22Rv1 (cell line): ENCODE measurements around the gene POU3F1.

ENCODE experiments used
- H3K27ac ChIP-seq: fragments of 450-650 bp; 2 replicates; pipeline ENCODE4 v1.5.1; 2017
- CTCF ChIP-seq: fragments of 450-650 bp; IDR thresholded peaks from 2 replicates; pipeline ENCODE4 v1.5.1; 2017; ENCODE audit warnings: mild to moderate bottlenecking
- ZFX ChIP-seq: fragments of 450-650 bp; IDR thresholded peaks from 2 replicates; pipeline ENCODE4 v1.6.1; 2017; ENCODE audit warnings: antibody characterized with exemption, borderline replicate concordance

The POU3F1 gene

GRCh38 chr1:38064197-38064903 is 17.8 kb upstream of the POU3F1 start:
- TF ChIP-seq CTCF (no peak), ZFX (no peak)
- no peak overlapping the region for H3K27ac ChIP-seq

DNA sequence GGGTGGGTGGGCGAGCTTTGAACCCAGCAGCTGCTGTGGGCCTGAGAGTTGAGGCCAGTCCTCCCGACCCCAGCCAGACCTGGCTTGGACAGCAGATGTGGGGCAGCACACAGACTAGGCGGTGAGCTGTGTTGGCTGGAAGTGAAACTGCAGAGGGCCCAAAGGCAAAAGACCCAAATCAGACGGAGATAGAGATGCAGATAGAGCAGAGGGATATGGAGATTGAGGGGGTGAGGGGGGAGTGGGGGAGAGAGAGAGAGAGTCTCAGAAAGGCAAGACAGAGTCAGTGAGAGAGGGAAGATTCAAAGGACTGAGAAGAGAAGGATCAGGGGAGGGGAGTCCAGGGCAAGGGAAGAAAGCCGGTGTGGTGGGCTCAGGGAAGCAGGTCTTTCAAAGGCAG is 17.0 kb upstream of the POU3F1 start:
- TF ChIP-seq CTCF (no peak), ZFX (no peak)
- H3K27ac ChIP-seq, result no peak overlapping the region

DNA sequence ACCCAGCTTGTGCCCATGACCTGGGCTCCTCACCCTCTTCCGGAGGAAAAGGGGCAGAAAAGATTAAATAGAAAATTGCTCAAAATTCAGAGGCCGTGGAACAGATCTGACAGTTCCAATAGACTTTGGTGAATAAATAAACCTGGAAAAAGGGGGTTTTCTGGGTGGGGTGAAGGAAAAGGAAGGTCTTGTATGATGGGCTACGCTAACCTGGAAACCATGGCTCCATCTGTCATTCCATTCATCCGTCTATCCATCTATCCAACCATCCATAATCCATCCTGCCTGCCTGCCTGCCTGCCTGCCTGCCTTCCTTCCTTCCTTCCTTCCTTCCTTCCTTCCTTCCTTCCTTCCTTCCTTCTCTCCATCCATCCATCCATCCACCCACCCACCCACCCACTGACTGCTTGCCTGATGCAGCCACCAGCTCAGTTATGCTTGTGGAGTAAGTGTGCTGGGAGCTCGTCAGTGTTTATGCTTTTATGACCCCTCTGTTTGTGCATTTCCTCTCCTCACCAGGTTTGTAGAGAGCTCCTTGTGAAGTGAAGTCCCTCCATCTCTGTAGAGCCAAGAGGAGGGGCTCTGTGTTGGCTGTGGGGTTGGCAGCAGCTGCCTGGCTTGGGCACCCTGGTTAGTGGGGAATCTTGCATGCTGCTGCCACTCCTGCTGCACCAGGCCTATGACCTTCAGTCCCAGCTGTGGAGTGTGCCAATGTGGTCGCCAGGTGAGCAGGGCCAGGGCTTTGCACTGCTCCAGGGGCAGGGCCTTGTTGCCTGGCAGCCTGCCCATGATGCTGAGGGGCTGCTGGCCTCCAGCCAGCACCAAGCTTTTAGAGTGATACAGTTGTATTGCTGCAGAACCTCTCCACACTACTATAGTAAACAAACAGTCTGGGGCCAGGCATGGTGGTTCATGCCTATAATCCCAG is 16.0 kb upstream of the POU3F1 start:
- TF ChIP-seq CTCF (no peak), ZFX (no peak)
- H3K27ac ChIP-seq, result no peak overlapping the region

DNA sequence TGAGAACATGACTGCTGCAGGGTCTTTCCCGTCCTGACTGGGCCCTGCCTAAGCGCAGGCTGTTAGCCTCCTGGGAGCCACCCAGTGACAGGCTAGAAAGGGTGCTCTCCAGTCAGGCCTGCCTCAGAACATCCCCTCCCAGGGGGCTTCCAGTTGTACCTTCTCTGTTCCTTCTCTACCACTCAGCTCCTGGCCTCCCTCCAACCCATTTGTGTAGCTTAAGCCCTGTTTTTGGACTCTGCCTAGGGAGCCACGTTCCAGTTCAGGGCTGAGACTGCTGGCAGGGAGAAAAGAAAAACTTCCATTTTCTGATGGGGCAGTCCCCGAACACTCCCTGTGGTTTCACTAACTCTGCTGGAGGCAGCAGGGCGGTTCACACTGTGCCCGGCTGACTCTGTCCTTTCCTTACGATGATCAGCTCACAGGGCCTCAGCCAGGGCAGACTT is 15.3 kb upstream of the POU3F1 start:
- TF ChIP-seq ZFX, result no peak
- no peak for TF ChIP-seq CTCF
- H3K27ac ChIP-seq, result no peak overlapping the region

DNA sequence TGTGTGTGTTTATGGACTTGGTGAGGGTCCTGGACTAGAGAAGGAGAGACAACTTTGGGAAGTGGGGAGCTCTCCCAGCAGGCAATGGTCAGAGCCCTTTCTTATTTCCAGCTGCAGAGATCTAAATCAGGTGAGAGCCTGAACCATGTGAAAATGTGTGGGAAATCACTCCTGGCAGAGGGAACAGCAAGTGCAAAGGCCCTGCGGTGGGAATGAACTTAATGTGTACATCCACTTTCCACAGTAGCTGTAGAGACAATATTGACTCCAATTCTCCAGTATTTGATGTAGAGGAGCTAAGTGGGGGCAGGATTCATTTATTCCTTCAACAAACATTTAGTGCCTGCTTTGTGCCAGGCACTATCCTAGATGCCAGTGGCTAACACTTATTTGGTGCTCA is 14.7 kb upstream of the POU3F1 start:
- TF ChIP-seq ZFX, result no peak
- TF ChIP-seq CTCF, result no peak
- H3K27ac ChIP-seq, result no peak overlapping the region

- no peak for TF ChIP-seq CTCF
- TF ChIP-seq ZFX, result no peak
- no peak overlapping the region for H3K27ac ChIP-seq
Measured at GRCh38 chr1:38060498-38060897, 13.9 kb upstream of the POU3F1 start.
